Frontal cortex (tissue), 4 donors: Measurements from ENCODE around the gene NEUROD4. TPM values are rescaled to one million over a fixed set of nuclear protein-coding genes. Genes with fewer than 3 reads are reported as not detected.

Source experiments
- DNase-seq, 2 donors: peaks; one replicate each; pipeline ENCODE4 v3.0.0; 2012; ENCODE audit warnings: low spot score in 2 of 2
- FAIRE-seq: peaks from 2 replicates; lab custom pipeline; 2012; peaks lifted over from hg19 to GRCh38; lab: Jason Lieb, UNC
- total RNA-seq: library from RNA; depleted of rRNA; stranded (reverse); fragments of >200 nt; gene quantifications from one replicate; pipeline ENCODE4 v1.2.3, GENCODE V29; 2014
- donor health status: control.
- donor health status: control.
- donor health status: control.

NEUROD4 gene
- total RNA-seq, 1 donor from 2014 or later: 2.9 TPM

- no peak for FAIRE-seq
- DNase-seq: no peak
Measured at GRCh38 chr12:54996205-54996604, 23.6 kb upstream of the NEUROD4 start.

GRCh38 chr12:54997929-54998522 lies 21.7 kb upstream of the NEUROD4 start:
- FAIRE-seq (no peak), DNase-seq (no peak)

- no peak for FAIRE-seq
Measured at GRCh38 chr12:54998958-54999510, 20.7 kb upstream of the NEUROD4 start.

GRCh38 chr12:55001198-55001868 lies 18.4 kb upstream of the NEUROD4 start:
- DNase-seq (no peak), FAIRE-seq (no peak)

More at GRCh38 chr12:54998958-54999510, 20.7 kb upstream of the NEUROD4 start:
- no peak for DNase-seq

GRCh38 chr12:55002355-55002754 lies 17.4 kb upstream of the NEUROD4 start:
- FAIRE-seq (no peak), DNase-seq (no peak)

- DNase-seq (no peak), FAIRE-seq (no peak)
Measured at GRCh38 chr12:55008944-55009585, 10.7 kb upstream of the NEUROD4 start.

- FAIRE-seq (no peak), DNase-seq (no peak)
Measured at GRCh38 chr12:55017416-55017925, 2.3 kb upstream of the NEUROD4 start.

GRCh38 chr12:55024575-55024974 lies 4.8 kb downstream of the NEUROD4 start:
- DNase-seq: no peak
- FAIRE-seq: no peak

- FAIRE-seq (no peak), DNase-seq (no peak)
Measured at GRCh38 chr12:55025508-55025907, 5.7 kb downstream of the NEUROD4 start.

GRCh38 chr12:55034218-55034617 lies 14.4 kb downstream of the NEUROD4 start:
- FAIRE-seq (no peak), DNase-seq (no peak)

- FAIRE-seq (no peak), DNase-seq (no peak)
Measured at GRCh38 chr12:55036326-55037115, 16.7 kb downstream of the NEUROD4 start.

GRCh38 chr12:55037351-55037987 lies 17.7 kb downstream of the NEUROD4 start:
- no peak for DNase-seq

GRCh38 chr12:55039395-55040354 lies 19.9 kb downstream of the NEUROD4 start:
- FAIRE-seq: no peak
- DNase-seq: no peak

More at GRCh38 chr12:55037351-55037987, 17.7 kb downstream of the NEUROD4 start:
- no peak for FAIRE-seq

GRCh38 chr12:55041345-55042055 lies 21.7 kb downstream of the NEUROD4 start:
- FAIRE-seq: no peak

GRCh38 chr12:55043542-55043941 lies 23.8 kb downstream of the NEUROD4 start:
- FAIRE-seq (no peak), DNase-seq (no peak)

More at GRCh38 chr12:55041345-55042055, 21.7 kb downstream of the NEUROD4 start:
- DNase-seq: no peak

GRCh38 chr12:55044135-55044534 lies 24.4 kb downstream of the NEUROD4 start:
- no peak for DNase-seq
- no peak for FAIRE-seq

GRCh38 chr12:55049676-55050075 lies 29.9 kb downstream of the NEUROD4 start:
- FAIRE-seq: no peak
- DNase-seq: no peak
